Nephron progenitor cell (in vitro differentiated cells): ENCODE data around the gene SLC25A33.

Source experiments
- DNase-seq: peaks from one replicate; pipeline ENCODE4 v3.0.0; 2021
- H3K27ac Mint-ChIP-seq: 2 replicates; pipeline ENCODE4 v1.8.0; 2021; ENCODE audit warnings: mild to moderate bottlenecking, moderate library complexity, mixed read lengths
- H3K27me3 Mint-ChIP-seq: 2 replicates; pipeline ENCODE4 v1.8.0; 2021; ENCODE audit warnings: mild to moderate bottlenecking, low read depth, mixed read lengths; ENCODE audit not compliant: poor library complexity
- H3K36me3 Mint-ChIP-seq: 2 replicates; pipeline ENCODE4 v1.8.0; 2021; ENCODE audit warnings: low read depth, mixed read lengths
- H3K4me1 Mint-ChIP-seq: 2 replicates; pipeline ENCODE4 v1.8.0; 2021; ENCODE audit warnings: mixed read lengths
- H3K4me3 Mint-ChIP-seq: 2 replicates; pipeline ENCODE4 v1.8.0; 2021; ENCODE audit warnings: mild to moderate bottlenecking, moderate library complexity, mixed read lengths
- H3K9me3 Mint-ChIP-seq: 2 replicates; pipeline ENCODE4 v1.8.0; 2021; ENCODE audit warnings: mild to moderate bottlenecking, moderate library complexity, mixed read lengths
- CTCF ChIP-seq: fragments of 200-600 bp; sonication (generic); IDR thresholded peaks from 2 replicates; pipeline ENCODE4 v1.5.0; 2021; ENCODE audit warnings: antibody characterized with exemption

Gene SLC25A33

DNA sequence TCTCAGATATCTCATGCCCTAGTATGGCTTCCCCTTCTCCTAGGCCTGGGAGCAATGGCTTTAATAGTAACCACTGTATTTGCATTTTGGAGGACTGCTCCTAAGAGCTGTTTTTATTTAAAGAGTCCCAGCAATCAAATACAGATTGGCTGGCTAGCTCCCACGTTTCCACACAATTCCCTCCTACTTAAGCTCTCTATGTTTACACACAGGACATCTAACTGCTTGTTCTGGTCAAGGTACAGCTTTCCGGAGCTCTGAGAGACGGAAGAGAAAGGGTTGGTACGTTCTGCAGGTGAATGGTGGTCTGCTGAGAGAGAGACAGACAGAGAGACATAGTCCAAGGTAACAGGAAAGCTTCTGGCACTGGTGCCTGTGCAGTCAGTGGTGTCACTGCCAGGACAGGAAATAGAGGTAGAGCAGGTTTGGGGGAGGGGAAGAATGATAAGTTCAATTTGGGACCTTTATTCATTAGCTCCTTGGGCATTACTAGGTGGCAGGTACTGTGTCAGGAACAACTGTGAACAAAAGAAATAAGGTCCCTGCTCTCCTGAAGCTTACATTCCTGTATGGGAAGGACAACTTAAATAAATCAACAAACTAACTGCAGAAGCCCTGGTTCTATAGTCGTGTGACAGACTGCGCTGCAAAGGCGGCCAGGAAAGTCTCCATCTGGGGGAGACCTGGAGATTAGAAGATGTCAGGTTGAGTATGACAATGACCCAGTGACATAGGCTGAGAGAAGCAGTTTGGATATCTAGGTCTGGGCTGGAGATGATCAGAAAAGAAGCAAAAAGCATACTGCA, 1.2 kb upstream of the SLC25A33 start:
- Mint-ChIP-seq H3K27me3 (no peaks in the 10 kb centered on the region), H3K4me1 (peaks cover 30% of the 10 kb centered on the region), H3K36me3 (peaks cover 13% of the 10 kb centered on the region), H3K9me3 (peaks cover 4% of the 10 kb centered on the region), H3K4me3 (no peak overlapping the region), H3K27ac (peak overlapping the region; percentile 50)
- DNase-seq = no peak
- TF ChIP-seq CTCF = no peak

GRCh38 chr1:9538669-9539164, 548 bp upstream of the SLC25A33 start:
- TF ChIP-seq CTCF = no peak
- peak overlapping the region; percentile 65 for H3K4me3 Mint-ChIP-seq
- peaks cover 26% of the 10 kb centered on the region for H3K4me1 Mint-ChIP-seq
- H3K27ac Mint-ChIP-seq = peak overlapping the region; percentile 83
- H3K36me3 Mint-ChIP-seq = peaks cover 13% of the 10 kb centered on the region
- no peaks in the 10 kb centered on the region for H3K27me3 Mint-ChIP-seq
- DNase-seq = peak; percentile 18
- peaks cover 4% of the 10 kb centered on the region for H3K9me3 Mint-ChIP-seq

DNA sequence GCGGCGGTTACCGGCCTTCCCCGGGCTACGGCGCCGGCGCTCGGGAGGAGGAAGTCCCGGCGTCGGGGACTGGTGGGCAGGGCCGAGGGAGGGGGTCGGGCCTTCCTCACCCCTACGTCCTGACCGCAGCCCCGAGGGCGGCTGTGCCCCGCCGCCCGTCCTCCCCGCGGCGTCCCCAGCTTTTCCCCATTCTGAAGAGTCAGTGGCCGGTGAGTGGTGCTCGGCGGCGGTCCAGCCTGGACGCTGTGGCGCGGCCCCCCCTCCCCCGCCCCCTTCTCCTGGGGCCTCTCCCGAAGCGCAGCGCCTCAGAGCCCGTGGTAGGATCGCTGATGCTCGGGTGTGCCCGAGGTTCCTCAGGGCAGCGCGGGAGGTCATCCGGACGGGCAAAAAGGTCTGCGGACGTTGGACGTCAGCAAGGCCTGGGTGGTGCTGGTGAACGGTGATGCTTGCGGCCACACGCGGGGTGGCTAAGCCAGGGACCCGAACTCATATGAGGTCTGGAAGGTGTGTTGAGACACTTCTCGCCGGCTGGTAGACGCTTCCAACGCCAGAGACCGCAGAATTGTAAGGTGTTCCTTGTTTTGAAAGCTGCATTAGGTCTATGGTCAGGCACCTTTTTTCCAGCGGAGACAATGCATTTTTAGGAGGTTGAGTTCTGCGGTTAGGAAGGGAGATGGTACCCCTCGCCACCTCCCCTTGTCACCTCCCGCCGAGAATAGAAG, 725 bp downstream of the SLC25A33 start:
- H3K9me3 Mint-ChIP-seq = peaks cover 7% of the 10 kb centered on the region

DNA sequence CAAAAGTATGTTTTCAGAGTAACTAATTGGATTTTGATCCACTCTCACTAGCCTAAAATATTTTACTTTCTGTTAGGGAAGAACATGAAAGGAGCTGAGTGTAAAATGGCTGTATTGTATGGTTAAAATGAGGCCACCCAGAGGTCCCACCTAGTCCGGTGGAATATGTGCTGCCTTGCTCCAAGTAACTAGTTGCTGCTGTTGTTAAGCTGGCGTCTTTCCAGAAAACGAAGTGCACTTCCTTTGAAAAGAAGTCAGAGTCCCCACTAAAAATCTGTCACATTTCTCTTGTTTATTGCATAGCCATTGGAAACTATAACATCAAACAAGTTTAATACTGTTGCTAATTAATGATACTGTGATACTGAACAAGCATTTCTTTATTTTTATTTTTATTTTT, 3.2 kb downstream of the SLC25A33 start:
- TF ChIP-seq CTCF = no peak
- peaks cover 44% of the 10 kb centered on the region for H3K4me1 Mint-ChIP-seq
- no peak for DNase-seq
- H3K4me3 Mint-ChIP-seq = peak overlapping the region; percentile 53
- H3K27ac Mint-ChIP-seq = no peak overlapping the region
- H3K9me3 Mint-ChIP-seq = peaks cover 3% of the 10 kb centered on the region
- peaks cover 22% of the 10 kb centered on the region for H3K36me3 Mint-ChIP-seq
- H3K27me3 Mint-ChIP-seq = no peaks in the 10 kb centered on the region

More for the DNA sequence above, 725 bp downstream of the SLC25A33 start:
- no peak for TF ChIP-seq CTCF
- Mint-ChIP-seq H3K27me3 (no peaks in the 10 kb centered on the region), H3K4me3 (peak overlapping the region; percentile 91), H3K4me1 (peaks cover 33% of the 10 kb centered on the region), H3K36me3 (peaks cover 20% of the 10 kb centered on the region), H3K27ac (peak overlapping the region; percentile 72)
- DNase-seq = peak; percentile 64

DNA sequence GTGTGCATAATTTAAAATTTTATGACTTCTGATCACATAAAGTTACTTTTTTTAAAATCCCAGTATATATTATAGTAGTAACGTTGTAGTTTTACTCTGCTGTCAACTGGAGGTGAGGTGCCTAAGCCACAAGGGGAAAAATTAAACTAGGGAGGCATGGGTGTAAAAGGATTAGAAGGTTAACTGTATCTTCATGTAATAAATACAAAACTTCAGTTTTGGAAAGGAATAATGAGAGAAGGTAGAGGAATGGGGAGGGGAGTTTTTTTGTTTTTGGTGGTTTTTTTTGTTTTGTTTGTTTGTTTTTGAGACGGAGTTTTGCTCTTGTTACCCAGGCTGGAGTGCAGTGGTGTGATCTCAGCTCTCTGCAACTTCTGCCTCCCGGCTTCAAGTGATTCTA, 5.7 kb downstream of the SLC25A33 start:
- no peak for DNase-seq
- Mint-ChIP-seq H3K36me3 (peaks cover 35% of the 10 kb centered on the region), H3K27ac (peak overlapping the region; percentile 92), H3K4me1 (peaks cover 33% of the 10 kb centered on the region), H3K4me3 (no peak overlapping the region), H3K27me3 (no peaks in the 10 kb centered on the region), H3K9me3 (peaks cover 3% of the 10 kb centered on the region)
- TF ChIP-seq CTCF = no peak
